ENCODE results near the gene TTLL1. TPM values are rescaled to one million over a fixed set of nuclear protein-coding genes. Genes with fewer than 3 reads are reported as not detected.

TTLL1 gene
- total RNA-seq, 1 donor from 2014 or later: 9.1 TPM

- DNase-seq (ENCODE audit: low spot score) (no peak), ATAC-seq (no peak)
- intact Hi-C loops (cut with DNase I): no loop called here
Measured at GRCh38 chr22:43085658-43086606, 3.3 kb downstream of the TTLL1 start.

GRCh38 chr22:43081968-43082367 is 7.2 kb downstream of the TTLL1 start:
- intact Hi-C loops (cut with DNase I): no loop called here
- DNase-seq (ENCODE audit: low spot score): no peak
- ATAC-seq: no peak

GRCh38 chr22:43080616-43081015 is 8.6 kb downstream of the TTLL1 start:
- intact Hi-C loops (cut with DNase I): no loop called here

GRCh38 chr22:43079742-43080141 is 9.4 kb downstream of the TTLL1 start:
- DNase-seq (ENCODE audit: low spot score): no peak
- intact Hi-C loops (cut with DNase I): no loop called here
- no peak for ATAC-seq

More at GRCh38 chr22:43080616-43081015, 8.6 kb downstream of the TTLL1 start:
- DNase-seq (ENCODE audit: low spot score): no peak
- no peak for ATAC-seq

GRCh38 chr22:43078522-43078921 is 10.7 kb downstream of the TTLL1 start:
- DNase-seq (ENCODE audit: low spot score) (no peak), ATAC-seq (no peak)
- intact Hi-C loops (cut with DNase I): no loop called here

GRCh38 chr22:43077121-43077877 is 11.9 kb downstream of the TTLL1 start:
- no peak for DNase-seq (ENCODE audit: low spot score)
- intact Hi-C loops (cut with DNase I): no loop called here
- no peak for ATAC-seq

GRCh38 chr22:43066844-43067385 is 22.3 kb downstream of the TTLL1 start:
- DNase-seq (ENCODE audit: low spot score) (no peak), ATAC-seq (no peak)
- intact Hi-C loops (cut with DNase I): no loop called here

GRCh38 chr22:43066134-43066533 is 23.1 kb downstream of the TTLL1 start:
- DNase-seq (ENCODE audit: low spot score) (no peak), ATAC-seq (no peak)
- intact Hi-C loops (cut with DNase I): no loop called here

- no peak for ATAC-seq
- DNase-seq (ENCODE audit: low spot score): no peak
Measured at GRCh38 chr22:43060183-43060582, 29.0 kb downstream of the TTLL1 start.

GRCh38 chr22:43057641-43058040 is 31.6 kb downstream of the TTLL1 start:
- ATAC-seq (no peak), DNase-seq (ENCODE audit: low spot score) (no peak)
- intact Hi-C loops (cut with DNase I): no loop called here

More at GRCh38 chr22:43060183-43060582, 29.0 kb downstream of the TTLL1 start:
- intact Hi-C loops (cut with DNase I): no loop called here

- no peak for ATAC-seq
- DNase-seq (ENCODE audit: low spot score): no peak
- intact Hi-C loops (cut with DNase I): no loop called here
Measured at GRCh38 chr22:43053176-43053575, 36.0 kb downstream of the TTLL1 start.

GRCh38 chr22:43050995-43051394 is 38.2 kb downstream of the TTLL1 start:
- ATAC-seq: no peak
- DNase-seq (ENCODE audit: low spot score): no peak
- intact Hi-C loops (cut with DNase I): no loop called here

- no peak for DNase-seq (ENCODE audit: low spot score)
- intact Hi-C loops (cut with DNase I): no loop called here
- no peak for ATAC-seq
Measured at GRCh38 chr22:43047605-43048004, 41.6 kb downstream of the TTLL1 start.

- no peak for ATAC-seq
- DNase-seq (ENCODE audit: low spot score): no peak
- intact Hi-C loops (cut with DNase I): no loop called here
Measured at GRCh38 chr22:43044290-43044712, 44.9 kb downstream of the TTLL1 start.

- ATAC-seq: peak; percentile 37
- intact Hi-C loops (cut with DNase I): no loop called here
Measured at GRCh38 chr22:43042101-43042780, 47.0 kb downstream of the TTLL1 start.

GRCh38 chr22:43039800-43040199 is 49.4 kb downstream of the TTLL1 start:
- DNase-seq (ENCODE audit: low spot score) (no peak), ATAC-seq (no peak)
- intact Hi-C loops (cut with DNase I): no loop called here

More at GRCh38 chr22:43042101-43042780, 47.0 kb downstream of the TTLL1 start:
- no peak for DNase-seq (ENCODE audit: low spot score)

- ATAC-seq: no peak
- intact Hi-C loops (cut with DNase I): no loop called here
- DNase-seq (ENCODE audit: low spot score): no peak
Measured at GRCh38 chr22:43038325-43038724, 50.9 kb downstream of the TTLL1 start.

GRCh38 chr22:43036282-43036829 is 52.8 kb downstream of the TTLL1 start:
- peak; percentile 72 for DNase-seq (ENCODE audit: low spot score)
- ATAC-seq: peak; percentile 92
- intact Hi-C loops (cut with DNase I): no loop called here

- ATAC-seq: no peak
- intact Hi-C loops (cut with DNase I): no loop called here
- DNase-seq (ENCODE audit: low spot score): no peak
Measured at GRCh38 chr22:43035250-43035649, 53.9 kb downstream of the TTLL1 start.

Data from sciatic nerve (tissue), 2 donors.